T-helper 2 cell treated with Interferon-gamma antibody and Interleukin-4, amounts not matched to agents 5 μg/mL and 100 μg/mL, for 36 hours (primary cell): Measurements from ENCODE around the gene CYGB.
"Not testable (repeated sequence)": the region's sequence is repeated elsewhere in the genome, so short reads cannot be mapped to it uniquely, and the experiment has no call there.

ENCODE experiments used
- DNase-seq: peaks from one replicate; pipeline ENCODE4 v3.0.0; 2021; ENCODE audit warnings: low spot score
- H3K27ac Mint-ChIP-seq: one replicate; pipeline ENCODE4 v1.8.0; 2021; ENCODE audit warnings: mild to moderate bottlenecking, mixed read lengths
- H3K27me3 Mint-ChIP-seq: one replicate; pipeline ENCODE4 v1.8.0; 2021; ENCODE audit warnings: low read depth, mixed read lengths
- H3K36me3 Mint-ChIP-seq: one replicate; pipeline ENCODE4 v1.8.0; 2021; ENCODE audit warnings: low read depth, mixed read lengths
- H3K4me1 Mint-ChIP-seq: one replicate; pipeline ENCODE4 v1.8.0; 2021; ENCODE audit warnings: low read depth, mixed read lengths
- H3K4me3 Mint-ChIP-seq: one replicate; pipeline ENCODE4 v1.8.0; 2022; ENCODE audit warnings: mild to moderate bottlenecking, moderate library complexity, mixed read lengths
- H3K9me3 Mint-ChIP-seq: one replicate; pipeline ENCODE4 v1.8.0; 2021; ENCODE audit warnings: mixed read lengths

The CYGB gene

DNA sequence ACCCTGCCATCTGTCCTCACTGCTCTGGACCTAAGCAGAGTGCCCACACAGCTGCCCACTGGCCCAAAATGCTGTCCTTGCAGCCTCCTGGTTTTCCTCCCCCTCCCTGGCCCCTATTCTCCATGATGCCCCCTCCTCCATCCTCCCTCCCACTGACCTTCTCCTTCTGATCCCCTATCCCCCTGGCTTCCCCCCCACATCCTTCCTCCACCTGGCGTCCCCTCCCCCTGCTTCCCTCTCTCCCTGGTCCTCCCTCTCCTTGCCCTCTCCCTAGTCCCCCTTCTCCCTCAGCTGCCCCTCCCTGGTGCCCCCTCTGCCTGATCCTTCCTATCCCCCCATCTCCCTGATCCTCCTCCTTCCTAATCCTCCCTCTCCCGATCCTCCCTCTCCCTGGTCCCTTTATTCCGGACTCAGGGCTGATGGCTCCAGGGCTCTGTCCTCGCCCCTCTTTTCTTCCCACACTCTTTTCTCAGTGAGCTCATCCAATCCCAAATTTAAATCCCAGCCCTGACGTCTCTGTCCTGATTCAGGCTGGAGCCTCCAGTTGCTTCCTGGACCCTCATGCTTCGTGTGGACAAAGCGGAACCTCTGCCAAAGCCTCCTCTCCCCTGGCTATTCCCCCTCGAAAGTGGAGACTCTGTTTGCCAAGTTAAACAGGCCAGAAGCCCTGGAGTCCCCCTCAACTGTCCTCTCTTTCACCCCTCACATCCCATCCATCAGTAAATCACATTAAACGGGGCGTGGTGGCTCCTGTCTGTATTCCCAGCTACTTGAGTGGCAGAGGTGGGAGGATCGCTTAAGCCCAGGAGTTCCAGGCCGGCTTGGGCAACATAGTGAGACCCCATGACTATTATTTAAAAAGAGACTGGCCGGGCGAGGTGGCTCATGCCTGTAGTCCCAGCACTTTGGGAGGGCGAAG, 18.2 kb downstream of the CYGB start:
- Mint-ChIP-seq H3K36me3 (no peaks in the 10 kb centered on the region), H3K27ac (peak overlapping the region; percentile 31), H3K27me3 (peaks cover 7% of the 10 kb centered on the region), H3K4me1 (peaks cover 23% of the 10 kb centered on the region), H3K4me3 (no peak overlapping the region), H3K9me3 (no peaks in the 10 kb centered on the region)
- DNase-seq = no peak

DNA sequence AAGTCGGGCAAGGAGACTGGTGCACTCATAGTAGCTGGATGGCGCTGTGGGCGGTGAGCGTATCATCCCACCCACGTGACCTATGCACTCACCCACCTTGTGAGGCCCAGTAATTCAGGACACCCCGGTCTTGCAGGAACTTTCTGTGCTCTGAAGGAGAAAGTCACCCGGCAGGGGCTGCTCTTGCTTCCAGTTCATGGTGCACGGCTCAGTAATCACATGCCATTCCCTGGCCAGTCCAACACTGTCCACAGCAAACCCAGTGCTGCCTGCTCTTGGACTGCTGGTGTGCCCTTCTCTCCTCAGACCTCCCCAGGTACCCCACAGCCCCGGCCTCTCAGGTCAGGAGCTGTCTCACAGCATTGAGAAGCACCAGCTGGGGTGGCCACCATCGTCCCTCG, 19.9 kb downstream of the CYGB start:
- H3K9me3 Mint-ChIP-seq = no peaks in the 10 kb centered on the region
- H3K4me3 Mint-ChIP-seq = no peak overlapping the region
- no peaks in the 10 kb centered on the region for H3K36me3 Mint-ChIP-seq
- H3K4me1 Mint-ChIP-seq = peaks cover 31% of the 10 kb centered on the region
- DNase-seq = peak; percentile 20
- peaks cover 5% of the 10 kb centered on the region for H3K27me3 Mint-ChIP-seq
- peak overlapping the region; percentile 1 for H3K27ac Mint-ChIP-seq

DNA sequence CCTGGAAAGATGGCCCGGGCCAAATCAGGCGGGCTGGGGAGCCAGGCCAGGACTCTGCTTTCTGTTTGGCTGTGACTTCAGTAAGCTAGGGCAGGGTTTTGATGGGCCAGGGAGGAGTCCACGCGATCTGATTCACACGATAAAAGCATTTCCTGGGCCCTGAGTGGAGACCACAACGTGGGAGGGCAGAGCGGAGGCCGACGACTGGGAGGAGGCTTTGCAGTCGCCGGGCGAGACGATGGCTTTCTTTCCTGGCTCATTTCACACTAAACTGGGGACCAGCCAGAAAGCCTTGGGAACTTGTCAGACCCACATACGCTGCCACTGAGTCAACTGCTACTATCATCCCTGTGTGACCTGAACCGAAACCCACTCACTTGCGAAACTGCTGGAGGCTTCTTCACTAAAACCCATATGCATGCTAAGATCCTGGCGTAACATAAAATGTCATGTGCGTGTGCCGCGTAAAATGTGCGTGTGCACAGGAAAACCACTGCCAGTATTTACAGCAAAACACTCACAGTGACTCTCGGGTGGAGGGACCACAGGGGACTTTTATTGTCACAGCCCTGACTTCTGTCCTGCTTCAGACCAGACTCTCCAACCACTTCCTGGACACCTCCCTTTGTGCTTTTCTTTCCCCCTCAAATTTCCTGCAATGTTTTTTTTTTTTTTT, 22.1 kb downstream of the CYGB start:
- Mint-ChIP-seq H3K9me3 (no peaks in the 10 kb centered on the region), H3K36me3 (no peaks in the 10 kb centered on the region), H3K4me1 (peaks cover 42% of the 10 kb centered on the region), H3K27me3 (no peaks in the 10 kb centered on the region), H3K27ac (peak overlapping the region; percentile 94), H3K4me3 (peak overlapping the region; percentile 75)
- DNase-seq = peak; percentile 92

DNA sequence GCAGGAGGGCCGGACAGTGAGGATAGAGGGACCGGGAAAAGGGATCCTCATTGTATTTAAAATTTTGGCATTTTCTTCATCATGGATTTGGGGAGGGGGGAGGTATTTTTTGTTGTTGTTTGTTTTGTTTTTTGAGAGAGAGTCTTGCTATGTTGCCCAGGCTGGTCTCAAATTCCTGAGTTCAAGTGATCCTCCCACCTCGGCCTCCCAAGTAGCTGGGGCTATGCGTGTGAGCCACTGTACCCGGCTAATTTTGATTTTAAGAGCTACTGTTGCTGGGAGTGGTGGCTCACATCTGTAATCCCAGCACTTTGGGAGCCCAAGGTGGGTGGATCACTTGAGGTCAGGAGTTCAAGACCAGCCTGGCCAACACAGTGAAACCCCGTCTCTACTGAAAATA, 23.2 kb downstream of the CYGB start:
- not testable (repeated sequence) for H3K36me3 Mint-ChIP-seq, H3K27me3 Mint-ChIP-seq, DNase-seq, H3K9me3 Mint-ChIP-seq
- H3K4me1 Mint-ChIP-seq = peaks cover 44% of the 10 kb centered on the region
- peak overlapping the region; percentile 94 for H3K27ac Mint-ChIP-seq
- peak overlapping the region; percentile 75 for H3K4me3 Mint-ChIP-seq

DNA sequence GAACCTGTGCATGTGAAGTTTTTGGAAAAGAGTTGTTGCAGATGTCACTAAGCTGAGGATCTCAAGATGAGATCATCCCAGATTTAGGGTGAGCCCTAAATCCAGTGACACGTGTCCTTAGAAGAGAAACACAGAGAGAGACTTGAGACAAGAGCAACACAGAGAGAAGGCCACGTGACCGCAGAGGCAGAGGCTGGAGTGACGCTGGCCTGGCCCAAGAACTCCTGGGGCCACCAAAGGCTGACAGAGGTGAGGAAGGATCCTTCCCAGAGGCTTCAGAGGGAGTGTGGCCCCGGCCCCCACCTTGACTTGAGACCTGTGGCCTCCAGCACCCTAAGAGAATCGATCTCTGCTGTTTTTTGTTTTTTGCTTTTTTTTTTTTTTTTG, 24.2 kb downstream of the CYGB start:
- Mint-ChIP-seq H3K36me3 (no peaks in the 10 kb centered on the region), H3K27ac (peak overlapping the region; percentile 81), H3K4me3 (peak overlapping the region; percentile 37), H3K9me3 (no peaks in the 10 kb centered on the region), H3K4me1 (peaks cover 40% of the 10 kb centered on the region), H3K27me3 (peaks cover 3% of the 10 kb centered on the region)
- DNase-seq = no peak

DNA sequence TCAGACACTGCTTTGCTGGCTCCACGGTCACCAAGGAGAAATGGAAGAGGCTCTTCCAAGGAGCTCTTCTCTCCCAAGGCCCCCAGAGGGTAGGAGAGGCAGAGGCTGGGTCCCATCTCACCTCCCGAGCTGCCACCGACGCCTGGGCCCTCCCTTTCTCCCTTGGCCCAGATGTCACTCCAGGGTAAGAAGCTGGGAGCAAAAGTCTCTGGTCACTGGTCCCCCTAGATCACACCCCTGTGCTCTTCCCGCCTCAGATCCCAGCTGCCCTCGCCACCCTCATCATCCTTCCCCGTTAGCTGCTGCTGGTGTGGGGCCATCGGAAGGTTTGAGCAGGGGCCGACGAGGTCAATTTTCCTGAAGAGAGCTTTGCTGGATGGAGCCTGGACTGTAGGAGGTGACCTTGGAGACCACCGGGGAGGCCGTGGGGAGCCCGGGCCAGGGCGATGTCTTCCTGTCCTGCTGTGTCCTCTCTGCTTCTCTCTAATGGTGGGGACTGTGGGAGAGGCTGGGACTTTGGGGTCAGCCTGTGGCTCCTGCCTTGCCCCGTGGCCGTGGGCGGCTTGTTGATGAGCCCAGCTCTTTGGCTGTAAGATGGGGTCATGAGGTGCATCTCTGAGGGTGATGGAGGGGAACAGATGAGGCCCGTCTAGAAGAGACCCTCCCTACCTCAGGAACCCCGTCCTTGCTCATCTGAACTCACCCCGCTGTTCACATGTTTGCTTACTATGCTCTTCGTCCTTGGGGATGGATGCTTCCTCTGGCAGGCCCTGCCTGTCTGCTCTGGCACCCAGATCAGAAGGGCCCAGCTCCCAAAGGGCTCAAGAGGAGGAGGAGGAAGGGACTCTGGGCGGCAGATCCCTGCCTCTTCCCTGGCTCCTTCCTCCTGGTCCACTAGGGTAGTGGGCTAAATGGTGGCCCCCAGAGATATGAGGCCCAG, 24.9 kb downstream of the CYGB start:
- H3K4me1 Mint-ChIP-seq = peaks cover 40% of the 10 kb centered on the region
- H3K36me3 Mint-ChIP-seq = no peaks in the 10 kb centered on the region
- H3K27me3 Mint-ChIP-seq = peaks cover 5% of the 10 kb centered on the region
- H3K4me3 Mint-ChIP-seq = peak overlapping the region; percentile 37
- H3K9me3 Mint-ChIP-seq = no peaks in the 10 kb centered on the region
- no peak for DNase-seq
- peak overlapping the region; percentile 81 for H3K27ac Mint-ChIP-seq

DNA sequence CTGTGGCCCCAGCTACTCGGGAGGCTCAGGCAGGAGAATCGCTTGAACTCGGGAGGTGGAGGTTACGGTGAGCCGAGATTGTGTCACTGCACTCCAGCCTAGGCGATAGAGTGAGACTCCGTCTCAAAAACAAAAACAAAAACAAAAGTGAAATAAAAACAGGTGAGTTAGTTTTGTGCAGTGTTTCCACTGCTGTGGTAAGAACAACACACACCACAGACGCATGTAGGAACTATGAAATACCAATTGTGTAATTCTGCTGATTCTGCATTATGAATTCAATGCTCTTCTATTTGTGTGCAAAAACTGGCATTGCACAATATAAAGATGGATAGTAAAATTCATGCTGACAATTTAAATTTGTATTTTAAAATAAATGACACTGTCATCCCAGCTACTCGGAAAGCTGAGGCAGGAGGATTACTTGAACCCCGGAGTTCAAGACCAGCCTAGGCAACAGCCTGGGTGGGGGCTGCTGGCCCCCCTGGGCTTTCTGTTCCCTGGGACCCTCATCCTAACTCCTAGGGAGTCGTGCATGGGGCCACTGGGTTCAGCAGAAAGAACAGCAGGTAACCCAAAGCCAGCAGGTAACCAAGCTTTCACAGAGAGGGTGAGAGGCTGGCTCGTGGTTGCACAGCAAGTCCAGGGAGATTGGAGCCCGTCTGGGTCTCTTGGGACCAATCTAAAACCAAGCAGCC, 25.7 kb downstream of the CYGB start:
- Mint-ChIP-seq H3K9me3 (no peaks in the 10 kb centered on the region), H3K4me1 (peaks cover 43% of the 10 kb centered on the region), H3K36me3 (no peaks in the 10 kb centered on the region), H3K27ac (peak overlapping the region; percentile 70), H3K4me3 (no peak overlapping the region), H3K27me3 (peaks cover 5% of the 10 kb centered on the region)
- no peak for DNase-seq

DNA sequence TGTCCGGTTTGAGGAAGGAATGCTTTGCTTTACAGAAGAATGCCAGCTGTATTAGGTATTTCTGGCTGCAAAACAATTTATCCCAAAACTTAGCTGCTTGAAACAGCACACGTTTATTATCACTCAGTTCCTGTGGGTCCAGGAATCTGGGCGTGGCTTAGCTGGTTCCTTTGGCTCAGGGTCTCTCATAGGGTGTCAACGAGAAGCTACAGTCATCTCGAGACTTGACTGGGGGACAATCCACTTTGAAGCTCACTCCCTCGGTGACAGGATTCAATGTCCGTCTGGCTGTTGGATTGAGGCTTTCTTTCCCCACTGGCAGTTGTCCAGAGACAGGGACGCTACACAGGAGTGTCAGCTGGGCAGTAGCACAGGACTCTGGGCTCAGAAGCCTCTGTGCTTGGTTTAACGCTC, 26.7 kb downstream of the CYGB start:
- Mint-ChIP-seq H3K9me3 (no peaks in the 10 kb centered on the region), H3K27ac (no peak overlapping the region), H3K27me3 (peaks cover 5% of the 10 kb centered on the region), H3K4me3 (no peak overlapping the region), H3K36me3 (no peaks in the 10 kb centered on the region), H3K4me1 (peaks cover 48% of the 10 kb centered on the region)
- DNase-seq = no peak

DNA sequence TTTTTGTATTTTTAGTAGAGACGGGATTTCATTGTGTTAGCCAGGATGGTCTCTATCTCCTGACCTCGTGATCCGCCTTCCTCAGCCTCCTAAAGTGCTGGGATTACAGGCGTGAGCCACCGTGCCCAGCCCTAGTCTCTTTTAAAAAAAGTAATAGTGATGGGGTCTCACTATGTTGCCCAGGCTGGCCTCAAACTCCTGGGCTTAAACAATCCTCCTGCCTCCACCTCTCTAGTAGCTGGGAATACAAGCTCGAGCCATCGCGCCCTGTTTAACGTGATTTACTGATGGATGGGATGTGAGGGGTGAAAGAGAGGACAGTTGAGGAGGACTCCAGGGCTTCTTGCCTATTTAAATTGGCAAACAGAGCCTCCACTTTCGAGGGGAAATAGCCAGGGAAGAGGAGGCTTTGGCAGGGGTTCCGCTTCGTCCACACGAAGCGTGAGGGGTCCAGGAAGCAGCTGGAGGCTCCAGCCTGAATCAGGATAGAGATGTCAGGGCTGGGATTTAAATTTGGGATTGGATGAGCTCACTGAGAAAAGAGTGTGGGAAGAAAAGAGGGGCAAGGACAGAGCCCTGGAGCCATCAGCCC, 28.9 kb downstream of the CYGB start:
- H3K27ac Mint-ChIP-seq, H3K9me3 Mint-ChIP-seq, H3K4me3 Mint-ChIP-seq, DNase-seq, H3K27me3 Mint-ChIP-seq, H3K36me3 Mint-ChIP-seq: not testable (repeated sequence)
- peaks cover 32% of the 10 kb centered on the region for H3K4me1 Mint-ChIP-seq

DNA sequence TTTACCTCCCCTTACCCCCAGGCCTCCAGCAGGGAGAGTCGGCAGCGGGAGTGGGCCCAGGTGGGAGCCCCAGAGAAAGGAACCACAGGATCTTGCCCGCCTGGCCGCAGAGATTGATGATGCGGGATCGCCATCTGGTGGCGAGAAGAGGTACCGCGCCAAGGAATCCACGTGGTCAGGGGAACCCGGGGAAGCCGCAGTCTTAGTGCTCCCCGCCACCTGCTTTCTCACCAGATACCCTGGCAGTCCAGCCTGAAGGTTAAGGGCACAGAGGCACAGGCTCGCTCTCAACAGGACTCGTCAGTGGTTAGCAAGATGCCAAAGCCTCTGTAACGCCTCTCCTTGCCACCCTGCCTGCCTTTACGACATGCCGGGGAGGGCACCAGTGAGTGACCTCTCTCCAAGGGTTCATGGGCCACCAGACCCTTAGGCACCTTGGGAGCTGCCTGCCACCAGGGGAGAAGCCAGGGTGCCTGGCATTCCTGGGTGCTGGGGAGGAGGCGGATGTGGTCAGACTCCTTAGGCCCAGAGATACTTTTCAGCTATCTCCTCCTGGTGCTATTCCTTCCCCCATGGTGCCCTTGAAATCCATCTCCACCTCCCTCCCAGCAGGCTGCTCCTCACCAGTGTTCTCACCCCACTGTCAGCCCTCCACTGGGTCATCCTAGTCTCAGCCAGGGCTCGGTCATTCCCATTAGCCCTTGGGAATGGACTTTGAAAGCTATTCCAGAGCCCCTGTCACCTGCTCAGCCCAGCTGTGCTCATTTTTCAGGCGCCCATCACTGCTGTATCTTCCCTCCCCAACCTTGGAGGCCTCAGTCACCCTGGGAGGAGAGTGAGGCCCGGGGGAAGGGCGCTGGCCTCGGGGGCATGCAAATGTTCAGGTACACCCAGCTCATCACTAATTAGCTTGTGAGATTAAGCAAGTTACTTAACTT, 30.8 kb downstream of the CYGB start:
- H3K27me3 Mint-ChIP-seq = peaks cover 5% of the 10 kb centered on the region
- peaks cover 28% of the 10 kb centered on the region for H3K4me1 Mint-ChIP-seq
- no peaks in the 10 kb centered on the region for H3K36me3 Mint-ChIP-seq
- no peak overlapping the region for H3K27ac Mint-ChIP-seq
- no peaks in the 10 kb centered on the region for H3K9me3 Mint-ChIP-seq
- peak; percentile 82 for DNase-seq
- H3K4me3 Mint-ChIP-seq = no peak overlapping the region

DNA sequence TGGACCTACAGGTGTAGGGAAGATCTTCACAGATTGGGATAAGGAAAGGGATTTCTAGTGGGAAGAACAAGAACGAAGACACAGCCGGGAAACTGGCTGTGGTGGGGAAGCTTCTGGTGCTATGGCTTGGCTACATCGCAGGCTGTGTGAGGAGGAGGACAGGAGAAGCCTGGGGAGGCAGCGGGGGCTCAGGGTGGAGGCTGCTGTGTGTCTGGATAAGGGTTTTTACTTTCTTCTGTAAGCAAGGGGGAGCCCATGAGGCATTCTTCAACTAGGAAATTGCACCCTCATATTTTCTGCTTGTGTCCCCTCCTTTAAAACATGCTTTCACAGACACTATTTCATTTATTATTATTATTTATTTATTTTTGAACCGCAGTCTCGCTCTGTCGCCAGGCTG, 33.4 kb downstream of the CYGB start:
- Mint-ChIP-seq H3K27me3 (peaks cover 5% of the 10 kb centered on the region), H3K27ac (no peak overlapping the region), H3K9me3 (no peaks in the 10 kb centered on the region), H3K4me3 (no peak overlapping the region), H3K36me3 (no peaks in the 10 kb centered on the region), H3K4me1 (peaks cover 28% of the 10 kb centered on the region)
- DNase-seq = no peak
